ENCODE measurements around the gene ZNF311.
A peak's percentile ranks its signal among the peaks of the same experiment; 100 is the strongest.

ZNF311 gene

DNA sequence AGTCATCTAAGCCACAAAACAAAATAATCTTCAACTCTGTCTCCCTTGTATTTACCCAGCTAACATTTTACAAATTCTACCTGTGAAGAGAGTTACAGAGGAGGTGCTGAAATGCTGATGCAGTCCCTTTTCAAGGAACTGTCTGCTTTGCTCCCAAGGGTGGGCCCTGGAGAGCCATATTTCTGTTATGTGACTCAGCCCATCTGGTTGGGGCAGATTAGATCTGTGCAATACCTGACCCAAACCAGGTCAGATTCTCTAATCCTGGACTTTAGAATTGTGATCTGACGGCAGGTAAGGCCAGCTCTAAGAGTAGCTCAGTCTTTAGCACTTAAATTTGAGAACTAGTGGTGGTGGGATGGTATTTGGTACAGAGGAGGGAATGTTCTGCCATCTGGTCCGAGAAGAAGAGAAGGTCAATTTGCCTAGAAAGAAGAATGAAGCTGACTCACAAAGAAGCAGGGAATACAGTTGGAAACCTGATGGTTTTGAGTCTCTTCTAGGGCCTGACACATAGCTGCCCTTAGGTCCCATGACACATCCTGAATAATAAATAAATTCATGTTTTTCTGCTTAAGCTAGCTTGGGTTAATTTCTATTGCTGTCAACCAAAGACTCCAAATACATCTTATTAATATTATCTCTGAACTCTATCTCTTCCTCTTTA lies 8.1 kb downstream of the ZNF311 start:
- Mint-ChIP-seq H3K27ac (no peak overlapping the region), H3K9me3 (no peaks in the 10 kb centered on the region), H3K27me3 (peaks cover 8% of the 10 kb centered on the region), H3K36me3 (ENCODE audit: low read depth) (no peaks in the 10 kb centered on the region), H3K4me3 (no peak overlapping the region), H3K4me1 (no peaks in the 10 kb centered on the region)
- ATAC-seq = no peak
- no peak for DNase-seq

DNA sequence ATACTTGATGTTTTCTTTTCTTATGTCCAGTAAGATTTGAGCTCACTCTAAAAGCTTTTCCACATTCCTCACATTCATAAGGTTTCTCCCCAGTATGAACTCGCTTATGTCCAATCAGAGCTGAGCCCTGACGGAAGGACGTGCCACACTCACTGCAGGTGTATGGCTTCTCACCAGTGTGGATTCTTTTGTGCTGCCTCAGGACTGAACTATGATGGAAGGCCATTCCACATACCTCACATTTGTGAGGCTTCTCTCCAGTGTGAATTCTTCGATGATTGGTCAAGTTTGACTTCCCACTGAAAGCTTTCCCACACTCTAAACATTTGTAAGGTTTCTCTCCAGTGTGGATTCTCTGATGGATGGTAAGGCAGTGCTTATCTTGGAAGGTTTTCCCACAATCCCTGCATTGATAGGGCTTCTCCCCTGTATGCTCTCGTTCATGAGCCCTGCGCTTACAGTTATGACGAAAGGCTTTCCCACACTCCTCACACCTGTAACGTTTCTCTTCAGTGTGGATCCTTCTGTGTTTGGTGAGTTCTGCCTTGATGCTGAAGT lies 9.9 kb downstream of the ZNF311 start:
- ATAC-seq = no peak
- no peak overlapping the region for H3K27ac Mint-ChIP-seq
- no peaks in the 10 kb centered on the region for H3K4me1 Mint-ChIP-seq
- no peak for DNase-seq
- H3K4me3 Mint-ChIP-seq = no peak overlapping the region
- peaks cover 10% of the 10 kb centered on the region for H3K27me3 Mint-ChIP-seq
- H3K36me3 Mint-ChIP-seq (ENCODE audit: low read depth) = no peaks in the 10 kb centered on the region
- H3K9me3 Mint-ChIP-seq = no peaks in the 10 kb centered on the region

- Mint-ChIP-seq H3K36me3 (ENCODE audit: low read depth) (no peaks in the 10 kb centered on the region), H3K27me3 (peaks cover 44% of the 10 kb centered on the region), H3K9me3 (no peaks in the 10 kb centered on the region), H3K27ac (peak overlapping the region; percentile 49), H3K4me1 (peaks cover 19% of the 10 kb centered on the region), H3K4me3 (peak overlapping the region; percentile 80)
- ATAC-seq (peak; percentile 85), DNase-seq (peak; percentile 83)
Measured at GRCh38 chr6:28988536-28989311, 16.4 kb downstream of the ZNF311 start.

DNA sequence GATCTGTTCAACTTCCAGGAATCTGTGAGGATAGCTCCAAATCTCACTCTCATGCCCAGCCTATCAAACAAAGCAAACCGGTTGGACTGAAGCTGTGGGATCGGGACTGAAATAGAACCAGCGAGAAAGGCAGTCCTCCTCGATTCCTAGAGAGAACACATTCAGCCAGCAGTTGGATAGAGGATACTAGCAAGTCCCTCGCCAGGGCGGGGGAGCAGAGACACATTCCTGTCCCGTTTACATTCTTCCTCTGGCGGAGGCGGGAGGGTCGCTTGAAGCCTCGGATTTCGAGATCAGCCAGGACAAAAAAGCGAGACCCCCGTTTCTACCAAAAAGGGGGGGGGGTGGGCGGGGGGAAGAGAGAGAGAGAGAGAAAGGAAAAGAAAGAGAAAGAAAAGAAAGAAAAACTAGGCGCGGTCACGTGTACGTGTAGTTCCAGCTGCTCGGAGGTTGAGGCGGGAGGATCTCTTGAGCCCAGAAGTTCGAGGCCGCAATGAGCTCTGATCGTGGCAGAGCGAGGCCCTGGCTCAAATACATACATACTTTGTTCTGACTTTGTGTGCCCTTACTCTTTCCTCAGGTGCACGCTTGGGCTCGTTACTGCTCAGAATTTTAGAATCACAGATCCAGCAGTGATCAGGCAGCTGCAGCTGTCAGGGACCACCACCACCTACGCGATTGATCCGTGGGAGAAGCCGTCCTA lies 19.5 kb downstream of the ZNF311 start:
- ATAC-seq (no peak), DNase-seq (peak; percentile 17)
- Mint-ChIP-seq H3K4me3 (peak overlapping the region; percentile 71), H3K9me3 (no peaks in the 10 kb centered on the region), H3K36me3 (ENCODE audit: low read depth) (peaks cover 7% of the 10 kb centered on the region), H3K4me1 (peaks cover 45% of the 10 kb centered on the region), H3K27me3 (peaks cover 44% of the 10 kb centered on the region), H3K27ac (no peak overlapping the region)

DNA sequence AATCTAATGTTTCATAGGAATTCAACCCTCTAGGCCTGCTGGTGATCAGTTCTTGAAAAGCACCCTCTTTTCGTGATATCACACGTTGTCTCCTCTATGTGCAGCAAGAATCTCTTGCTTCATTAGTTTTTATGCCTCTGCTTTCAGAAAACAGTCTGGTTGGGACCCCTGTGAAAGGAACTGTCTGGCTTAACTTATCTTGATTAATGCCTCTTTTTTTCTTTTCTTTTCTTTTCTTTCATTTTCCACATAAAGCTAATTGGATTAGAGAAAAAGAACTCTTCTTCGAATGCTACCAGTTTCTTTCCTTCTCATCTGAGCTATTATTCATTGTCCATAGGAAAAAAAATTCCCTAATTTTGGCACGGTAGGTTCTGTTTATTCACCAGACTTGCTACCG lies 21.3 kb downstream of the ZNF311 start:
- DNase-seq (no peak), ATAC-seq (no peak)
- H3K27ac Mint-ChIP-seq = no peak overlapping the region
- no peak overlapping the region for H3K4me3 Mint-ChIP-seq
- H3K27me3 Mint-ChIP-seq = peaks cover 48% of the 10 kb centered on the region
- no peaks in the 10 kb centered on the region for H3K9me3 Mint-ChIP-seq
- H3K4me1 Mint-ChIP-seq = peaks cover 50% of the 10 kb centered on the region
- peaks cover 7% of the 10 kb centered on the region for H3K36me3 Mint-ChIP-seq (ENCODE audit: low read depth)

DNA sequence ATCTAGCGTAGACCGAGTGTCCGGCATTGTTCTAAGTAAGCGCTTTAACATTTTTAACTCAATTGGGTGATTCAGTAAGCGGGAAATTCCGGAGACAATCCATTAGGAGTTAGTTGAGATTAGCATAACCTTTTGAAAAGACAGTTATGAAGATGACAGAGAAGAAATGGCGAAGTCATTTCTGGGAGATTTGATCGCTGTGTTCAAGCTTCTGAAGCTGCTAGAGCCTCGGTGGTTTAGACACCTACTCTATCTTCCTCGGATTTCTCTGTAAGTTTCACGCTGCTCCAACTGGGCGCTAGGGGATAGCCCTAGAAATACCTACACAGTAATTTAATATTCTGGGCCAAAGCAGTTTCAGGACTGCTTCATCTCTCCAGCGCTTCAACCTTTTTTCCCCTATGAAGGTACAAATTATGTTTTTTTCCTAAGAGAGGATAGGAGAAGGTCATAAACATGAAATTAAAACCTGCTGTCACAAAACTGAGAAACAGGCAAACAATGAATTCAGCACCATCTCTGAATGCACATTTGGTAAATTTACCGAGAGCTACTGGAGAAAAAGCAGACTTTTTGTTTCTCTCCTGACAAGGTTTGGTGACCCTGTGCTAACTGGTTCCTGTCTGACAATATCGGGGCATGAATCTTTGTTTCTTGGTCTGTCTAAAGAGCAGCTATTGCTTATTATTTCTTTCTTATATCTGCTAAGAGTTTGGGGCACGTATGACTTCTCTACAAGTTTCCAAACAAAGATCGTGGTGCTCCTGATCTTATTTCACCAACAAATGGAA lies 22.4 kb downstream of the ZNF311 start:
- Mint-ChIP-seq H3K4me1 (peaks cover 51% of the 10 kb centered on the region), H3K27me3 (peaks cover 51% of the 10 kb centered on the region), H3K9me3 (no peaks in the 10 kb centered on the region), H3K27ac (no peak overlapping the region), H3K36me3 (ENCODE audit: low read depth) (peaks cover 7% of the 10 kb centered on the region), H3K4me3 (peak overlapping the region; percentile 84)
- DNase-seq = no peak
- peak; percentile 55 for ATAC-seq

- Mint-ChIP-seq H3K27me3 (peaks cover 53% of the 10 kb centered on the region), H3K36me3 (ENCODE audit: low read depth) (peaks cover 7% of the 10 kb centered on the region), H3K4me1 (peaks cover 57% of the 10 kb centered on the region), H3K4me3 (peak overlapping the region; percentile 84), H3K9me3 (no peaks in the 10 kb centered on the region), H3K27ac (peak overlapping the region; percentile 91)
- peak; percentile 50 for ATAC-seq
- peak; percentile 78 for DNase-seq
Measured at GRCh38 chr6:28981833-28982475, 23.2 kb downstream of the ZNF311 start.

DNA sequence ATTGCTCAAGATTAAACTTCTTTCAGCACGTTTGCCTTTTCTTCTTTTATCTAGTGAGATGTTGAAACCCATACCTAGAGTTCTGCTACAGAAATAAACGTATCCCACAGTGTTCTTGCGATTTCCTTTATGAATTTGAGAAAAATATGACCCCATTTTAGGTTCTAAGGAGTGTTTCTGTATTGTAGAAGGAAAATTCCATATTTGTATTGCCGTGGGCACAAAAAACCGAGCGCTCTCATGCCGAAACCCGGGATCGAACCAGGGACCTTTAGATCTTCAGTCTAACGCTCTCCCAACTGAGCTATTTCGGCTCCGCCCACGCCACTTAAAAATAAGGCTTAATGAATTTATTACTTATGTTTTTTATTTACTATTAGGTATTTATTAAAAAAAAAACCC lies 23.7 kb downstream of the ZNF311 start:
- Mint-ChIP-seq H3K27me3 (peaks cover 53% of the 10 kb centered on the region), H3K4me1 (peaks cover 62% of the 10 kb centered on the region), H3K36me3 (ENCODE audit: low read depth) (peaks cover 7% of the 10 kb centered on the region), H3K27ac (peak overlapping the region; percentile 91), H3K9me3 (no peaks in the 10 kb centered on the region), H3K4me3 (peak overlapping the region; percentile 84)
- DNase-seq = peak; percentile 82
- no peak for ATAC-seq

DNA sequence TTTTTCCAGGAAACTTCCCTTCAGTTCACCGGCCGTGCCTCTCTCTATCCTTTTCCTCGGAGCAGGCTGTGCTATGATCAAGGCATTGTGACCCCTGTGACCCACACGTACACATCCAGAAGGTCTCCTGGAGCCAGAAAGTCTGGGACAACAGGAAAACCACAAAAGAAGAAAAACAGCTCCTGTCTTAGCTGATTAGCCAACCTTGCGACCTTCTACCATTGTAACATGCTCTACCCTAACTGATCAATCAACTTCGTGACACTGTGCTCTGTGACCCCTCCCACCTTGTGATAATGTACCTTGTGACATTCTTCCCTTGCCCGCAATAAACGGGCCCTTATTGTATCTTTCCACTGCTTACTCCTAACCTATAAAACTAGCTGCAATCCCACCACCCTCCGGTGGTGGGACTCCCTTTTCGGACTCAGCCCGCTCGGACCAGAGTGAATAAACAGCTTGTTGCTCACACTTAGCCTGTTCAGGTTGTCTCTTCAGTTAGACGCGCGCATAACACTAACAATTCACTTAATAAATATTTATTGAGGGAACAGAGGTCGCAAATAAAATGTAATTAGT lies 24.2 kb downstream of the ZNF311 start:
- Mint-ChIP-seq H3K36me3 (ENCODE audit: low read depth) (peaks cover 7% of the 10 kb centered on the region), H3K4me1 (peaks cover 63% of the 10 kb centered on the region), H3K4me3 (peak overlapping the region; percentile 84), H3K9me3 (no peaks in the 10 kb centered on the region), H3K27ac (peak overlapping the region; percentile 91), H3K27me3 (peaks cover 48% of the 10 kb centered on the region)
- peak; percentile 70 for ATAC-seq
- DNase-seq = peak; percentile 61

- H3K9me3 Mint-ChIP-seq = no peaks in the 10 kb centered on the region
- peaks cover 45% of the 10 kb centered on the region for H3K27me3 Mint-ChIP-seq
- peaks cover 58% of the 10 kb centered on the region for H3K4me1 Mint-ChIP-seq
- ATAC-seq (no peak), DNase-seq (no peak)
- H3K27ac Mint-ChIP-seq = no peak overlapping the region
- H3K4me3 Mint-ChIP-seq = peak overlapping the region; percentile 84
- peaks cover 7% of the 10 kb centered on the region for H3K36me3 Mint-ChIP-seq (ENCODE audit: low read depth)
Measured at GRCh38 chr6:28980137-28980851, 24.8 kb downstream of the ZNF311 start.

DNA sequence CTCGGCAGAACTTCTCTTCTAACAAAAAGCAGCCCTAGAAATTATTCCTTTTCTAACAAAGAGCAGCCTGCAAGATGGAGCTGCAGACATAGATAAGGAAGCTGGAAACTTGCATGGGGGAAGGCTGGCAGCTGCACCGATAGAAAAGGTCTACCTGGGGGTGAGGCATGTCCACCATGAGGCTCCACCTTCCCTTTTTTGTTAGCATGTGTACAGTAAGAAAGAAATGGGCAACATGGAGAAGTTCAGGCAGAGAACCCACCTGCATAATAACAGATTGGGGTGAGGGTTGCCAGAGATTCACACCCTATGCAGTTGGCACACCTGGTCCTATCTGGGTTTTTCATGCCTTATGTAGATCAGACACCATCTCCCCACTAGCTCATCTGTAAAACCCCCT lies 25.4 kb downstream of the ZNF311 start:
- Mint-ChIP-seq H3K27me3 (peaks cover 41% of the 10 kb centered on the region), H3K4me1 (peaks cover 54% of the 10 kb centered on the region), H3K9me3 (no peaks in the 10 kb centered on the region), H3K27ac (no peak overlapping the region), H3K4me3 (no peak overlapping the region), H3K36me3 (ENCODE audit: low read depth) (peaks cover 7% of the 10 kb centered on the region)
- ATAC-seq (no peak), DNase-seq (no peak)

DNA sequence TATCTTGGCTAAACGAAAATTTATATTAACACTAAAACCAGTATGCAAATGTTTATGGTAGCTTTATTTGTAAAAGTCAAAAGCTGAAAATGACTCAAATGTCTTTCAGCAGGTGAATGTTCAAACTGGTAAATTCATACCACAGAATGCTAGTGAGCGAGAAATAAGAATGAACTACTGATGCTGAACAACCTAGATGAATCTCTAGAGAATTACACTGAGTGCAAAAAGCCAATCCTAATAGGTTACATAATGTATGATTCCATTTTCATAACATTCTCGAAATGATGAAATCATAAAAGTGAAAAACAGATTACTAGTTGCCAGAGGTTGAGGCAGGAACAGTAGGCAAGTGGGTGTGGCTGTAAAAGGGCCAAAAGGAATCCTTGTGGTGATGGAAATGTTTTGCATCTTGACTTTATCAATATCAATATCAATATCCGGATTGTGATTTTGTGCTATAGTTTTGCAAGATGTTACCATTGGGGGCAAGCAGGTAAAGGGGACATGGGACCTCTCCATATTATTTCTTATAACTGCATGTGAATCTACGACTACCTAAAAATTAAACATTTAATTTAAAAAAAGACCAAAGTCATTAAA lies 26.1 kb downstream of the ZNF311 start:
- Mint-ChIP-seq H3K36me3 (ENCODE audit: low read depth) (peaks cover 7% of the 10 kb centered on the region), H3K9me3 (no peaks in the 10 kb centered on the region), H3K27ac (no peak overlapping the region), H3K4me1 (peaks cover 52% of the 10 kb centered on the region), H3K4me3 (no peak overlapping the region), H3K27me3 (peaks cover 37% of the 10 kb centered on the region)
- DNase-seq (no peak), ATAC-seq (no peak)

- H3K27me3 Mint-ChIP-seq = peaks cover 40% of the 10 kb centered on the region
- peak overlapping the region; percentile 69 for H3K4me3 Mint-ChIP-seq
- H3K4me1 Mint-ChIP-seq = peaks cover 48% of the 10 kb centered on the region
- no peaks in the 10 kb centered on the region for H3K9me3 Mint-ChIP-seq
- peaks cover 7% of the 10 kb centered on the region for H3K36me3 Mint-ChIP-seq (ENCODE audit: low read depth)
- DNase-seq (no peak), ATAC-seq (no peak)
- H3K27ac Mint-ChIP-seq = no peak overlapping the region
Measured at GRCh38 chr6:28978133-28978491, 27.0 kb downstream of the ZNF311 start.

Measured in activated naive CD8-positive, alpha-beta T cell treated with anti-CD3 and anti-CD28 coated beads, Interleukin-2, amount 50 U/mL, for 24 hours (primary cell).